Activated CD4-positive, alpha-beta T cell treated with anti-CD3 and anti-CD28 coated beads, Interleukin-2, amount 50 U/mL, for 16 hours (primary cell): Measurements from ENCODE around the gene NSRP1.
A peak's percentile ranks its signal among the peaks of the same experiment; 100 is the strongest.
"Not testable (repeated sequence)": the region's sequence is repeated elsewhere in the genome, so short reads cannot be mapped to it uniquely, and the experiment has no call there.

ENCODE experiments used
- DNase-seq: peaks from one replicate; pipeline ENCODE4 v3.0.0-alpha.2; 2020

The NSRP1 gene

GRCh38 chr17:30225112-30225511 is 108.5 kb downstream of the NSRP1 start:
- DNase-seq = no peak

- DNase-seq = no peak
These were observed 109.4 kb downstream of the NSRP1 start for GRCh38 chr17:30225919-30226553.

- DNase-seq = no peak
These were observed 110.3 kb downstream of the NSRP1 start for GRCh38 chr17:30226878-30227277.

- DNase-seq = no peak
These were observed 111.4 kb downstream of the NSRP1 start for GRCh38 chr17:30228011-30228410.

GRCh38 chr17:30229012-30229411 is 112.4 kb downstream of the NSRP1 start:
- DNase-seq = no peak

- DNase-seq = not testable (repeated sequence)
These were observed 113.4 kb downstream of the NSRP1 start for GRCh38 chr17:30230009-30230408.

GRCh38 chr17:30230596-30231125 is 114.0 kb downstream of the NSRP1 start:
- no peak for DNase-seq

GRCh38 chr17:30232015-30232823 is 115.6 kb downstream of the NSRP1 start:
- DNase-seq = no peak

- DNase-seq = no peak
These were observed 116.3 kb downstream of the NSRP1 start for GRCh38 chr17:30232824-30233427.

GRCh38 chr17:30234296-30234695 is 117.7 kb downstream of the NSRP1 start:
- DNase-seq = no peak

GRCh38 chr17:30234964-30235363 is 118.3 kb downstream of the NSRP1 start:
- peak; percentile 11 for DNase-seq

- no peak for DNase-seq
These were observed 119.0 kb downstream of the NSRP1 start, which contains the start of gene SLC6A4 for GRCh38 chr17:30235386-30236296. TSS of gene SLC6A4 (minus strand) at chr17:30235697. CDS start at chr17:30221958, 13,739 bp downstream.
